KMS-11 (cell line): Measurements from ENCODE around the gene TXNDC15.

ENCODE experiments used
- H2AFZ ChIP-seq: fragments of 200-600 bp; sonication (generic); 2 replicates; pipeline ENCODE4 v1.6.1; 2016; ENCODE audit warnings: antibody characterized with exemption, mixed run types, low read depth
- H3K27ac ChIP-seq: fragments of 200-600 bp; sonication (generic); 2 replicates; pipeline ENCODE4 v1.6.1; 2016; ENCODE audit warnings: mild to moderate bottlenecking, mixed run types
- H3K27me3 ChIP-seq: fragments of 200-600 bp; sonication (generic); 2 replicates; pipeline ENCODE4 v1.6.1; 2017; ENCODE audit warnings: mild to moderate bottlenecking, low read depth, mixed run types, moderate library complexity; ENCODE audit not compliant: insufficient read depth
- H3K36me3 ChIP-seq: fragments of 200-600 bp; sonication (generic); 2 replicates; pipeline ENCODE4 v1.6.1; 2017; ENCODE audit warnings: mild to moderate bottlenecking, mixed run types; ENCODE audit not compliant: insufficient read depth
- H3K4me1 ChIP-seq: fragments of 200-600 bp; sonication (generic); 2 replicates; pipeline ENCODE4 v1.6.1; 2016; ENCODE audit warnings: mild to moderate bottlenecking, low read depth, mixed run types; ENCODE audit not compliant: poor library complexity, severe bottlenecking
- H3K4me2 ChIP-seq: fragments of 200-600 bp; sonication (generic); 2 replicates; pipeline ENCODE4 v1.7.0; 2016; ENCODE audit warnings: mild to moderate bottlenecking, mixed run types
- H3K4me3 ChIP-seq: fragments of 200-600 bp; sonication (generic); IDR thresholded peaks from 2 replicates; pipeline ENCODE4 v1.6.1; 2017; ENCODE audit warnings: low read depth, low read length, mixed read lengths; ENCODE audit not compliant: insufficient read depth
- H3K79me2 ChIP-seq: fragments of 200-600 bp; sonication (generic); 2 replicates; pipeline ENCODE4 v1.6.1; 2016; ENCODE audit warnings: low read depth, mixed run types; ENCODE audit not compliant: insufficient read depth
- H3K9ac ChIP-seq: fragments of 200-600 bp; sonication (generic); 2 replicates; pipeline ENCODE4 v1.6.1; 2016; ENCODE audit warnings: mild to moderate bottlenecking, mixed run types
- H4K20me1 ChIP-seq: fragments of 200-600 bp; sonication (generic); 2 replicates; pipeline ENCODE4 v1.6.1; 2016; ENCODE audit warnings: mild to moderate bottlenecking, mixed run types; ENCODE audit not compliant: insufficient read depth
- CTCF ChIP-seq: fragments of 200-600 bp; sonication (generic); conservative IDR thresholded peaks from 2 replicates; pipeline ENCODE4 v1.6.1; 2017; ENCODE audit warnings: low read depth, mild to moderate bottlenecking, antibody characterized with exemption, low read length, moderate library complexity, mixed read lengths

The TXNDC15 gene

GRCh38 chr5:134873987-134874830 is at the start of gene TXNDC15:
Gene TXNDC15, plus strand, starts transcription at chr5:134874371. Its CDS starts 57 bp downstream, at chr5:134874428.
- no peak within 1 kb of the TSS for H3K4me3 ChIP-seq
- no peaks in the 10 kb centered on the region for H3K27me3 ChIP-seq
- H3K79me2 ChIP-seq = peaks cover 38% of the 10 kb centered on the region
- H4K20me1 ChIP-seq = no peaks in the 10 kb centered on the region
- no peak for TF ChIP-seq CTCF
- H3K36me3 ChIP-seq = no peaks in the 10 kb centered on the region
- peak within 1 kb of the TSS; percentile 91 for H3K4me2 ChIP-seq
- H3K9ac ChIP-seq = peak within 1 kb of the TSS; percentile 99
- peak within 1 kb of the TSS; percentile 100 for H2AFZ ChIP-seq
- peak within 1 kb of the TSS; percentile 93 for H3K27ac ChIP-seq
- peaks cover 54% of the 10 kb centered on the region for H3K4me1 ChIP-seq

GRCh38 chr5:134824681-134825080 is 49.5 kb upstream of the TXNDC15 start:
- Histone ChIP-seq H4K20me1 (no peaks in the 10 kb centered on the region), H3K4me1 (no peaks in the 10 kb centered on the region), H2AFZ (no peak overlapping the region), H3K27me3 (no peaks in the 10 kb centered on the region), H3K36me3 (no peaks in the 10 kb centered on the region; the same call in 1 of the 2 replicates), H3K4me3 (no peak overlapping the region), H3K79me2 (no peaks in the 10 kb centered on the region), H3K9ac (no peak overlapping the region), H3K4me2 (no peak overlapping the region), H3K27ac (no peak overlapping the region)
- no peak for TF ChIP-seq CTCF

- H3K27me3 ChIP-seq = no peaks in the 10 kb centered on the region
- no peaks in the 10 kb centered on the region for H4K20me1 ChIP-seq
- no peaks in the 10 kb centered on the region; the same call in 1 of the 2 replicates for H3K36me3 ChIP-seq
- no peaks in the 10 kb centered on the region for H3K79me2 ChIP-seq
- H3K4me3 ChIP-seq = no peak overlapping the region
- H3K4me2 ChIP-seq = no peak overlapping the region
- no peak overlapping the region for H2AFZ ChIP-seq
- H3K4me1 ChIP-seq = no peaks in the 10 kb centered on the region
- H3K9ac ChIP-seq = no peak overlapping the region
- no peak for TF ChIP-seq CTCF
- H3K27ac ChIP-seq = no peak overlapping the region
Measured at GRCh38 chr5:134825212-134825611, 49.0 kb upstream of the TXNDC15 start.

GRCh38 chr5:134833340-134834032 is 40.7 kb upstream of the TXNDC15 start:
- Histone ChIP-seq H3K4me3 (no peak overlapping the region), H3K27ac (no peak overlapping the region), H2AFZ (no peak overlapping the region), H3K27me3 (no peaks in the 10 kb centered on the region), H3K4me1 (no peaks in the 10 kb centered on the region), H4K20me1 (no peaks in the 10 kb centered on the region), H3K79me2 (no peaks in the 10 kb centered on the region), H3K36me3 (no peaks in the 10 kb centered on the region), H3K4me2 (no peak overlapping the region), H3K9ac (no peak overlapping the region)
- TF ChIP-seq CTCF = no peak
